ENCODE data around the gene SYT5.
"Not testable (repeated sequence)": the region's sequence is repeated elsewhere in the genome, so short reads cannot be mapped to it uniquely, and the experiment has no call there.

SYT5 gene

GRCh38 chr19:55208880-55209692, 29.0 kb upstream of the SYT5 start, which contains the start of gene PTPRH:
PTPRH (minus strand) TSS chr19:55209501; CDS start chr19:55209433, 68 bp downstream.
- DNase-seq (ENCODE audit: low read depth in 2 of 2): no peak

DNA sequence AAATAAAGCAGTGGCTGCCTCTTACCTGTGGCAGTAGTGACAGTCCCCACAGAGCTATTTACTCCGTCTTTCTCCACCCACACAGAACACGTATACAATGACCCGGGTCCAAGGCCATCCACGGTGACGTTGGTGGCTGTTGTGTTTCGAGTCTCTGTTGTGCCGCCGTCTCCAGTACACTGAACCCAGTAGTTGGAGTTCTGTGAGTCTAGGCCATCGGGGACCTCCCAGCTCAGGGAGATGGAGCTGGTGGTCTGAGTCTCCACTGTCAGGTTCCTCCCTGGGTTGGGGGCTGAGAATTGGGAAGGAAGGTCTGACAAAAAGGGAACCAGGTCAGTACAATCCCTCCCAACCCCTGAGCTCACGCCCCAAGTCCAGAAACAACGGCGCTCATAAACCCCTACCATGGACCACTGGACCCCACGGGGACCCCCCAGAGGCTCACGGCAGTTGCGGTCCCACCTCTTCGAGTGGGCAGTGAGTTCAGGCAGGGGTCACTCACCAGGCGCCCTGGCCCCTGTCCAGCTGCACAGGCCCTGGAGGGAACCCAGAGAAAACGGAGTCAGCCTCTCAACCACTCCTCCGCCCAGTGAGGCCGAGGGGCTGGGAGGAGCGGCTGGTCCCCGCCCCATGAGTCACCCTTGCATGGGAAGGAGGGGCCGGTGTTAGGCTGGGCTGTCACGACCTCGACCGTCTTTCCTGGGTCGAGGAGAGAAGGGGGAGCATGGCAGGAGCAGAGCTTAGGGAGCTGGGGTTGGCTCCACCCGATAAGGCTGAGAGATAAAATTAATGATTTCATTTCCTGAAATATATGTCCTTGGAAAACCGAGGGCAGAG, 26.8 kb upstream of the SYT5 start:
- DNase-seq (ENCODE audit: low read depth in 2 of 2): peak; percentile 11 to 33

DNA sequence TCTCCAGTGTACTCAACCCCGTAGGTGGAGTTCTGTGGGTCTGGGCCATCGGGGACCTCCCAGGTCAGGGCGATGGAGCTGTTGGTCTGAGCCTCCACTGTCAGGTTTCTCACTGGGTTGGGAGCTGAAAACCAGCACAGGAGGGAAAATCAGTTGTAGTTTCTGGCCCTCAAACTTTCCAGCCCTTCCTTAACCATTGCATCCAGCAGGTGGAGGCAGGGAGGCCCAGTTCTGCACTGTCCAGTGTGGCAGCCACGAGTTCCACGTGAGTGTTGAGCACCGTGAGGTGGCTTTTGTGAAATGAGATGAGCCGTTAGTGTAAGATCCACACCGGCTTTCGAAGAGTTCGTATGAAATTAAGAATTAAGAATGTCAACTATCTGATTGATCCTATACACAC, 22.1 kb upstream of the SYT5 start:
- DNase-seq (ENCODE audit: low read depth in 2 of 2): not testable (repeated sequence)

DNA sequence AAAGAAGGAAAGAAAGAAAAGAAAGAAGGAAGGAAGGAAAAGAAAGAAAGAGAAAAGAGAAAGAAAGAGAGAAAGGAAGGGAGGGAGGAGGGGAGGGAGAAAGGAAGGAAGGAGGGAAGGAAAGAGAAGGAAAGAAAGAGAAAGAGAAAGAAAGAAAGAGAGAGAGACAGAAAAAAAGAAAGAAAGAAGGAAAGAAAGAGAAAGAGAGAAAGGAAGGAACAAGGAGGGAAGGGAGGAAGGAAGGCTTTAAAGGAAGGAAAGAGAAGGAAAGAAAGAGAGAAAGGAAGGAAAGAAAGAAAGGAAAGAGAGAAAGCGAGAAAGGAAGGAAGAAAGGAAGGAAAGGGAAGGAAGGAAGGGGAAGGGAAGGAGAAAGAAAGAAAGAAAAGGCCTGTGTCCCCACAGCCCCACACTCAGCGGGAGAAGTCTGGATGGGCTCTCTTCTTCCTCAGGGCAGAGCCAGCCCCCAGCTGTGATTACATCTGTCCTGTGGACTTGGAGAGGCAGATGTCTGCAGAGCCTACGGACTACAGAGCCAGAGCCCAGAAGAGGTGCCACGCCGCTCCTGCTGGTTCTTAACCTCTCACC, 19.6 kb upstream of the SYT5 start:
- DNase-seq (ENCODE audit: low read depth in 2 of 2): no peak

GRCh38 chr19:55198651-55199050, 18.6 kb upstream of the SYT5 start:
- no peak for DNase-seq (ENCODE audit: low read depth in 2 of 2)

DNA sequence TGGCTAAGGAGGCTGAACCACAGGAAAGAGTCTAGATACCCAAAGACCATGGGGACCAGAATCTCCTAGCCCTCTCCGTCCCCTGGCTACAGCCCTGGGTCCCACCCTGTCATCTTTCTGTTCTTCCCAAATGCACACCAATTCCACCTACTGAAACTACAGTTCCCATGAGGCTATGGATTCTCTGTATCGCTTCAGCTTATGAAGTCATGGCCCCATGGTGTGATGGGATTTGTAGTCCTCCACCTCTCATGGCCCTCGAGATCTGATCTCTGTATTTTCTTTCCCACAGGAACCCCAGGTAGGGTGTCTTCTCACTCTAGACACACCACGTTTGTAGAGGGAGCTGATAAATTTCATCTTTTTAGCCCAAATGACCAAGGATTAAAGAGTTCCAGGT, 17.4 kb upstream of the SYT5 start:
- no peak for DNase-seq (ENCODE audit: low read depth in 2 of 2)

DNA sequence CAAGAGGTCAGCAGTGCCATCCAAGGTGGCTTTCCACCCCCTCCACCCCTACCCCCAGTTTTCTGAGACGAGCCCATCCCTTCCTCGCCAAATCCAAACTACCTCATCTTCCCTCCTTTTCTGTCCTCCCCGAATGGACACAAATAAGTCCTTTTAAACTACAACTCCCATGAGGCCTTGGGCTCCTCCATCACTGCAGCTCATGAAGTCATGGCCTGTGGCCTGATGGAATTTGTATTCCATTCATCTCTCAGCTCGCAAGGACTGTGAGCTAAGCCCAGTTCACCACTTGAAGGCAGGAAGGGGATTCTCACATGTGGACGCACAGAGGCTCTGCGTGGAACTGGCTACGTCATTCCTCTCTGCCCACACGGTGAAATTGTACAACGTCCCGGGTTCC, 16.7 kb upstream of the SYT5 start:
- no peak for DNase-seq (ENCODE audit: low read depth in 2 of 2)

GRCh38 chr19:55193481-55193880, 13.4 kb upstream of the SYT5 start:
- DNase-seq (ENCODE audit: low read depth in 2 of 2): no peak

- DNase-seq (ENCODE audit: low read depth in 2 of 2): no peak
Measured at GRCh38 chr19:55189403-55189835, 9.3 kb upstream of the SYT5 start.

GRCh38 chr19:55188625-55189024, 8.5 kb upstream of the SYT5 start:
- no peak for DNase-seq (ENCODE audit: low read depth in 2 of 2)

DNA sequence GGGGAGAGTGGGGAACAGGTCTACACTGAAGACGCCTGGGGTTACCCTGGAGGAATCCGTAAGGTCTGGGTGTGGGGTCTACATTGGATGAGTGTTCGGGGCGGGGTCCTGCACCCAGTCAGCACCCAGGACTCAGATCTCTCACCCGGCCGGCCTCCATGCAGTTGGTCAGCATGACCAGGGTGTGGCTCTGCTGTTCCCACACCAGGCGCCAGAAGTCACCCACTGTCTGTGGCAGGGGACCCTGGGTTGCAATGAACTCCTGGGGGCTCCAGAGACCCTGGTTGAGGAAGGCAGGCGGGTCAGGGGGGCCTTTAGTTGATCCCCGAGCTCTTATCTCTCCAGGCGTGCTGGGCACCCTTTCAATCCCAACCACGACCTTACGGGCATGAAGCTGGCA, 6.0 kb upstream of the SYT5 start:
- no peak for DNase-seq (ENCODE audit: low read depth in 2 of 2)

DNA sequence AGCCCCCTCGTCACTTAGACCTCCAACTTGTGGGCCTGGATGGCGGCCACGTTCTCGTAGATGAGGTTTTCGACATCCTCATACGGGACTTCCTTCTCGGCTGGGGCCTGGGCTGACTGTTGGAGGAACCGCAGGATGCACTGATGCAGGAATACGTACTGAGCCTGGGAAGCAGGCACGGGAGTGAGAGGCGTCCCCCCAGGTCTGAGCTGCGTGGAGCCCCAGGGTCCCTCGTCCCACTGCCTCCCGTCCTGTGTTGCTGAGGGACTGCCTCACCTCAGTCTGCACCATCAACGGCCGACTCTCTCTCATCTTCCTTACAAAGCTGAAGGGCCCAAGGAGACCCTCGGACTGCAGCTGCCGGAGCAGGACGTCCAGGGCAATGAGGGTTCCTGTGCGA, 1.7 kb upstream of the SYT5 start:
- no peak for DNase-seq (ENCODE audit: low read depth in 2 of 2)

DNA sequence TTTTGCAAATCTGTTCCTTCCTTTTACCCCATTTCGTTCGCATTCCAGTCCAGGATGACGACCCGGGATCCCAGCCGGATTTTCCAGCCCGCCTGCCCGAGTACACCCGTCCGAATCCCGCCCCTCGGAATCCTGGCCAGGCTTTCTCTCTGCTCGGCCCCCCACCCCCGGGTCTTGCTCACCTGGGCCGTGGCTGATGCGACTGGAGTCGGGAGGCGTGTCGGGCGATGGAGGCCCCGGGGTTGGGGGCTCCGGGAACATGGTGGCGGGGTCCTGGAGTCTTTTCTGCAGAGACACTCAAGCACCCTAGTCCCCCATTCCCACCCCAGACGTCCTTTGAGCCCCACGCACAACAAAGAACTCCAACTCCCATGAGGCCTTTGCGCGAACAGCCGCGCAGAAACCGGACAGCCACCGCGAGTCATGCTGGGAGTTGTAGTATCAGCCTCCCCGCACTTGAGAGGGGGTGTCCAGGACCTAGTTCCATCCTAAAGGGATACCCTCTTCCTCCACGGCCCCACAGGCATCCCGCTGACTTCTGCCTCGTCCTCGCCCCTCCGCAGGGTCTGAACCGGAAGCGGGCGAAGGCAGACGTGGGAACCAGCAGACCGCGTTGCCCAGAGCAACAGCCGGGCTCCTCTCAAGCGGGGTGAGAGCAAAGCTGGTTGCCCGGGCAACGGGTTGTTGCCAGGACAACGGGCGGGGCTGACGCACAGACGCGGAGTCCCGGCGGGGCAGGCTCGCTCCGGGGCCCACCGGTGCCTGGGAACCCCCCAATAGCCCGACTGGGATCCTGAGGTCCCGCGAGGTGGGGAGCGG, 1.1 kb downstream of the SYT5 start:
- DNase-seq (ENCODE audit: low read depth in 2 of 2): peak; percentile 78 to 81

GRCh38 chr19:55176076-55176475, 4.0 kb downstream of the SYT5 start:
- DNase-seq (ENCODE audit: low read depth in 2 of 2): no peak

DNA sequence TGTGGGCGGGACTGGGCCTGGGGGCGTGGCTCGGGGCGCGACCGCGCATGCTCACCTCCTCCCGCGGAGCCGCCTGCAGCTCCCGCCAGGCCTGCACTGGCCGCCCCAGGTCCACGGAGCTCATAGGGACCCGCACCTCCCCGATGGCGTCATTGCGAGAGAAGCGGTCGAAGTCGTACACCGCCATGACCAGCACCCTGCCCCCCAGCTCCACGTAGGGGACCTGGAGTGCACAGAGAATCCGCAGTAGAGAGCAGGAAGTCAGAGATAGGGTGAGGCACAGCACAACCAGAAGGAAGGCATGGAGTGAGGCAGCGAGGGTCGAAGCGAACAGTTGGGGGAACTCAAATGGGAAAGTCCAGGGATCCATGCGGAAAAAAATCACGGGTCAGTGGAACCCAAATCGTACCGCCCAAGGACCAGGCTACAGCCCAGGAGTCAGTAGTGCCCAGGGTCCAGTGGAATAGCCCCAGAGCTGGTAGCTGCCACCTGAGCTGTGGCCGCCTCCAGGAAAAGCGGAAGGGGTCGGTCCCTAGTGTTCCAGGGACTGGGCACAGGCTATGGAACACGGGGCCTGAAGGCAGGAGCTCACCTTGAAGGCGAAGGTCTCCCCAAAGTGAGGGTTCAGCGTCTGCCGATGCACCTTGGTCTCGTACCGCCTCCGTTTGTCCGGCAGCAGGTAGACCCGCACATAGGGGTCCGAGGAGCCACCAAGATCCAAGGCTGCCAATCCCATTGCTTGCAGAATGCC, 4.8 kb downstream of the SYT5 start:
- DNase-seq (ENCODE audit: low read depth in 2 of 2): no peak

DNA sequence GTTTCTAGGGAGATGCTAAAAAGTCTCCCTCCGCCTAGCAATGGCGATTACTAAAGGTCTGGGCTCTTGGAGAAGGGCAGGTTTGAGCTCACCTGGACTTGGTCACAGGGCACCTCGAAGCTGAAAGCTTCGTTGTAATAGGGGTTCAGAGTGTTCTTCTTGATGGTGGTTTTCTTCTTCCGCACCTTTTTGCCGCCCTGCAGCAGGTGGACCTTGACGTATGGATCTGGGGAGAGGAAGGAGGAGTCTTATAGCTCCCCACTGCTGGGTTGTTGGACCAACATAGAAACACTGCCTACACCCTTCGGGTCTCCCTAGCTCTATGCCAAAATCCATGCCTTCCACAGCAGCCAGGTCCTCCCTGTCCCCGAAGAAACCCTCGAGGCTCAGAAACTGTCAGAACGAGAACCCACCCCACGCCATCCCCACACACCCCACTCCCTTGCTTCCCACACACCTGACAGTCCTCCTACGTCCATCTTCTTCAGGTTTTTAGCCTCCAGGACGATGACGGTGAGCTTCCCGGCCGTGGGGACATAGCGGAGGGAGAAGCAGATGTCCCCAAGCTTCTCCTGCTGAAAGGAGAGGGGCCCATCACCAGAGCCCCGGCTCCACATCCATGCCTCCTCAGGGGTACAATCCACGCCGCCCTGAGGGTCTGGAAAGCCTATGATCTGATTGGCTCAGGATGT, 5.5 kb downstream of the SYT5 start:
- no peak for DNase-seq (ENCODE audit: low read depth in 2 of 2)

DNA sequence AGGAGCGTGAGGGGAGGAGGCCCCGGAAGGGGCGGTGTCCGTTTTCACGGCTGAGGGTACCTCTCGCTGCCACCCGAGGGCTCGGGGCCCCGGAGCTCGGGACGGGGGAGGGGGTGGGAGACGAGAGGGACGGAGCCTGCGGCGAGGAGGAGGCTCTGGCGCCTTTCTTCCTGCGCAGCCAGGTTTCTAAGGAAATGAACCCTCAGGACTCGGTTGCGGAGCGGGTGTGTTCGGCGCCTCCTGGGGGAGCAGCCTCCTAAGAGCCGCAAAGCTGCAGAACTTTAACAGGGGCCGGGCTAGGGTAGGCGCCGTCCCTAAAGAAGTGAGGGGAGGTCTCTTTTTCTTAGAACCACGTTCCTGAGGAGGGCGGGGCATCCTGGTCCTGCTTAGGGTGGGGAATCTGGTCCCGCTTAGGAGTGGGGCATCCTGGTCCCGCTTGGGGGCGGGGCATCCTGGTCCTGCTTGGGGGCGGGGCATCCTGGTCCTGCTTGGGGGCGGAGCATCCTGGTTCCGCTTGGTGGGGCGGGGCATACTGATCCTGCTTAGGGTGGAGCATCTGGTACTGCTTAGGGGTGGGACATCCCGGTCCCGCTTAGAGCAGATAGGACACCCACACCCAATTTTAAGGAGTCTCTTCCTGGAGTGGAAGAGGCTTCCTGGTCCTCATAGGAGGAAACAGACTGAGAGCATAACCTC, 6.2 kb downstream of the SYT5 start:
- no peak for DNase-seq (ENCODE audit: low read depth in 2 of 2)

- no peak for DNase-seq (ENCODE audit: low read depth in 2 of 2)
Measured at GRCh38 chr19:55173186-55173713, 6.8 kb downstream of the SYT5 start.

DNA sequence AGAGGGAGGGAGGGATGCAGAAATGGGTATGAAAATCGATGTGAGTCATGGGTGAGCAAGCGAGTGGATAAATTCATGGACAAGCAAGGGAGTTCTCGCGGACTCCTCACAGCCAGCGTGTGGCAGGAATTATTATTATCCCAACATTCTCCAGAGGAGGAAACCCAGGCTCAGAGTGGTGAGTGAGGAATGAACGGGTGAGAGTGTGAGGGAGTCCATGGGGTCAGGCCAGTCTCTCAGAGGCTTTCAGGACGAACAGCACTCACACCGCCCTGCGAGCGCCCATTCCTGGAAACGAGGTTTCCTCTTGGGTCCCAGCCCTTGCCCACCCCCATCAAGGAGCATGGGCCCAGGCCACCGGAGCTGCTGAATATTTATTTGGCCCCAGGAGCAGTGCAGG, 7.3 kb downstream of the SYT5 start:
- no peak for DNase-seq (ENCODE audit: low read depth in 2 of 2)
